Measurements from ENCODE around the gene MAD2L2.

MAD2L2 gene

DNA sequence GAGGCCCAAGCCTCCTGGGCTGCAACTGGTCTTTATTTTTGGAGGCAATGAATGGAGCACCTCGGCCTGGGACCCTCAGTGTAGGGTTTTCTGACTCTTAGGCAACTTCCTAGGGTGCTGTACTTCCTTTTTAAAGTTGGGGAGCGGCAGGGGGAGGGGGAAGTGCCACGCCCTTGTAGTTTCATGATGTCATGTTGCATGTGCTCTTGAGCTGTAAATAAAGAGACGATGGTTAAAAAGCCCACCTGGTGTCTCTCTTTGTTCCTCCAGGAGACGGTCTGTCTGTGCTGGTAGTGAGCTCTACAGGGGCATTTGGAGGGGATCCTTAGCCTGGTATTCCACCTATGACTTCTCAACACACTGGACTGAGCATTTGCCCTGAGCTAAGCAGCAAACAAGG is 44.7 kb upstream of the MAD2L2 start:
- H3K27me3 ChIP-seq (ENCODE audit: control insufficient read depth, low read length), result peaks cover 2% of the 10 kb centered on the region; the same call in 1 of the 2 replicates
- no peaks in the 10 kb centered on the region for H3K9me3 ChIP-seq (ENCODE audit: control insufficient read depth, insufficient read depth, low read length)
- H3F3A ChIP-seq (ENCODE audit: control insufficient read depth, insufficient read depth), result no peaks in the 10 kb centered on the region
- no peak overlapping the region for H3K4me2 ChIP-seq (ENCODE audit: low read length)
- no peak overlapping the region for H3K4me3 ChIP-seq (ENCODE audit: low read length)
- no peaks in the 10 kb centered on the region for H3K79me2 ChIP-seq (ENCODE audit: control insufficient read depth, low read length)
- H3K27ac ChIP-seq (ENCODE audit: low read depth, low read length), result no peak overlapping the region
- H3K36me3 ChIP-seq (ENCODE audit: control insufficient read depth, low read length), result no peaks in the 10 kb centered on the region
- TF ChIP-seq, protein P1, sequence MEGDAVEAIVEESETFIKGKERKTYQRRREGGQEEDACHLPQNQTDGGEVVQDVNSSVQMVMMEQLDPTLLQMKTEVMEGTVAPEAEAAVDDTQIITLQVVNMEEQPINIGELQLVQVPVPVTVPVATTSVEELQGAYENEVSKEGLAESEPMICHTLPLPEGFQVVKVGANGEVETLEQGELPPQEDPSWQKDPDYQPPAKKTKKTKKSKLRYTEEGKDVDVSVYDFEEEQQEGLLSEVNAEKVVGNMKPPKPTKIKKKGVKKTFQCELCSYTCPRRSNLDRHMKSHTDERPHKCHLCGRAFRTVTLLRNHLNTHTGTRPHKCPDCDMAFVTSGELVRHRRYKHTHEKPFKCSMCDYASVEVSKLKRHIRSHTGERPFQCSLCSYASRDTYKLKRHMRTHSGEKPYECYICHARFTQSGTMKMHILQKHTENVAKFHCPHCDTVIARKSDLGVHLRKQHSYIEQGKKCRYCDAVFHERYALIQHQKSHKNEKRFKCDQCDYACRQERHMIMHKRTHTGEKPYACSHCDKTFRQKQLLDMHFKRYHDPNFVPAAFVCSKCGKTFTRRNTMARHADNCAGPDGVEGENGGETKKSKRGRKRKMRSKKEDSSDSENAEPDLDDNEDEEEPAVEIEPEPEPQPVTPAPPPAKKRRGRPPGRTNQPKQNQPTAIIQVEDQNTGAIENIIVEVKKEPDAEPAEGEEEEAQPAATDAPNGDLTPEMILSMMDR (IDR thresholded peaks at IDR 0.05; ENCODE audit: low read depth, low read length, poor library complexity, severe bottlenecking), result no peak
- no peak for TF ChIP-seq EZH2phosphoT487 (IDR thresholded peaks at IDR 0.05; ENCODE audit: borderline replicate concordance, low read length)
- H3K9me2 ChIP-seq (replicated peaks; ENCODE audit: control insufficient read depth, low read length), result no peaks in the 10 kb centered on the region
- H4K20me1 ChIP-seq (ENCODE audit: control insufficient read depth, insufficient read depth, low read depth, low read length), result no peaks in the 10 kb centered on the region
- H3K4me1 ChIP-seq (ENCODE audit: control insufficient read depth, low read length), result peaks cover 14% of the 10 kb centered on the region

DNA sequence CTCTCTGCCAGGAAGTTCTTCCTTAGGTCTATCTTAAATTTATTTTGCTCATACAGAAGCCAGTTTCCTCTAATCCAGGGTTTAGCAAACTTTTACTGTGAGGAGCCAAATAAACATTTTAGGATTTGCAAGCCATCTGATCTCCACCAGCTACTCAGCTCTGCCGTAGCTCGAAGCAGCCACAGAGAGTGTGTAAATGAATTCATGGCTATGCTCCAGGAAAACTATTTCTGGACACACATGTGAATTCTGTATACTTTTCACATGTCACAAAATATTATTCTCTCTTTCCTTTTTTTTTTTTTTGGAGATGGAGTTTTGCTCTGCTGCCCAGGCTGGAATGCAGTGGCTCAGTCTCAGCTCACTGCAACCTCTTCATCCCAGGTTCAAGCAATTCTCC is 41.6 kb upstream of the MAD2L2 start:
- H3K36me3 ChIP-seq (ENCODE audit: control insufficient read depth, low read length), result no peaks in the 10 kb centered on the region
- H3K9me2 ChIP-seq (replicated peaks; ENCODE audit: control insufficient read depth, low read length), result no peaks in the 10 kb centered on the region
- no peaks in the 10 kb centered on the region for H4K20me1 ChIP-seq (ENCODE audit: control insufficient read depth, insufficient read depth, low read depth, low read length)
- H3K79me2 ChIP-seq (ENCODE audit: control insufficient read depth, low read length), result no peaks in the 10 kb centered on the region
- no peak for TF ChIP-seq EZH2phosphoT487 (IDR thresholded peaks at IDR 0.05; ENCODE audit: borderline replicate concordance, low read length)
- TF ChIP-seq, protein P1 (IDR thresholded peaks at IDR 0.05; ENCODE audit: low read depth, low read length, poor library complexity, severe bottlenecking), result no peak
- no peaks in the 10 kb centered on the region for H3F3A ChIP-seq (ENCODE audit: control insufficient read depth, insufficient read depth)
- no peaks in the 10 kb centered on the region for H3K9me3 ChIP-seq (ENCODE audit: control insufficient read depth, insufficient read depth, low read length)
- peaks cover 14% of the 10 kb centered on the region for H3K4me1 ChIP-seq (ENCODE audit: control insufficient read depth, low read length)
- H3K4me3 ChIP-seq (ENCODE audit: low read length), result no peak overlapping the region
- no peak overlapping the region for H3K4me2 ChIP-seq (ENCODE audit: low read length)
- H3K27ac ChIP-seq (ENCODE audit: low read depth, low read length), result no peak overlapping the region
- H3K27me3 ChIP-seq (ENCODE audit: control insufficient read depth, low read length), result peaks cover 2% of the 10 kb centered on the region; the same call in 1 of the 2 replicates

- no peaks in the 10 kb centered on the region for H3K9me2 ChIP-seq (replicated peaks; ENCODE audit: control insufficient read depth, low read length)
- H3K4me2 ChIP-seq (ENCODE audit: low read length), result no peak overlapping the region
- no peaks in the 10 kb centered on the region for H3K79me2 ChIP-seq (ENCODE audit: control insufficient read depth, low read length)
- peaks cover 14% of the 10 kb centered on the region for H3K4me1 ChIP-seq (ENCODE audit: control insufficient read depth, low read length)
- H3K36me3 ChIP-seq (ENCODE audit: control insufficient read depth, low read length), result no peaks in the 10 kb centered on the region
- H4K20me1 ChIP-seq (ENCODE audit: control insufficient read depth, insufficient read depth, low read depth, low read length), result no peaks in the 10 kb centered on the region
- no peak overlapping the region for H3K4me3 ChIP-seq (ENCODE audit: low read length)
- no peaks in the 10 kb centered on the region for H3K9me3 ChIP-seq (ENCODE audit: control insufficient read depth, insufficient read depth, low read length)
- no peak overlapping the region for H3K27ac ChIP-seq (ENCODE audit: low read depth, low read length)
- H3K27me3 ChIP-seq (ENCODE audit: control insufficient read depth, low read length), result peaks cover 2% of the 10 kb centered on the region; the same call in 1 of the 2 replicates
- TF ChIP-seq, protein P1 (IDR thresholded peaks at IDR 0.05; ENCODE audit: low read depth, low read length, poor library complexity, severe bottlenecking), result no peak
- no peak for TF ChIP-seq EZH2phosphoT487 (IDR thresholded peaks at IDR 0.05; ENCODE audit: borderline replicate concordance, low read length)
- H3F3A ChIP-seq (ENCODE audit: control insufficient read depth, insufficient read depth), result no peaks in the 10 kb centered on the region
Measured at GRCh38 chr1:11721311-11721710, 40.4 kb upstream of the MAD2L2 start.

All from DOHH2 (cell line).